Neural cell (in vitro differentiated cells): Measurements from ENCODE around the gene PRICKLE2. TPM values are rescaled to one million over a fixed set of nuclear protein-coding genes. Genes with fewer than 3 reads are reported as not detected.

ENCODE experiments used
- H2AFZ ChIP-seq: fragments of 200-600, 300-800 bp; sonication (generic), shearing (Covaris generic); 2 replicates; pipeline ENCODE4 v1.6.0; 2014; ENCODE audit warnings: low read depth, mild to moderate bottlenecking, antibody characterized with exemption, low read length, moderate library complexity
- H3F3A ChIP-seq: fragments of 200-600 bp; shearing (Covaris generic); 2 replicates; pipeline ENCODE4 v1.6.1; 2016; ENCODE audit warnings: mild to moderate bottlenecking, moderate library complexity, mixed read lengths, antibody characterized with exemption, low read length; ENCODE audit not compliant: insufficient read depth, poor library complexity, severe bottlenecking
- H3K27ac ChIP-seq: fragments of 200-600, 300-800 bp; sonication (generic), shearing (Covaris generic); 2 replicates; pipeline ENCODE4 v1.5.1; 2014; ENCODE audit warnings: mild to moderate bottlenecking, low read length, moderate library complexity
- H3K27me3 ChIP-seq: fragments of 300-800, 200-600 bp; sonication (generic), shearing (Covaris generic); 2 replicates; pipeline ENCODE4 v1.6.0; 2014; ENCODE audit warnings: mild to moderate bottlenecking, low read depth, low read length, moderate library complexity; ENCODE audit not compliant: insufficient read depth
- H3K36me3 ChIP-seq: fragments of 300-800, 200-600 bp; sonication (generic), shearing (Covaris generic); 2 replicates; pipeline ENCODE4 v1.5.1; 2014; ENCODE audit warnings: mild to moderate bottlenecking, antibody characterized with exemption, low read length, moderate library complexity; ENCODE audit not compliant: insufficient read depth
- H3K4me2 ChIP-seq: fragments of 300-800, 200-600 bp; sonication (generic), shearing (Covaris generic); 2 replicates; pipeline ENCODE4 v1.6.0; 2014; ENCODE audit warnings: mild to moderate bottlenecking, low read length
- H3K4me3 ChIP-seq: fragments of 300-800, 200-600 bp; sonication (generic), shearing (Covaris generic); 2 replicates; pipeline ENCODE4 v1.5.1; 2014; ENCODE audit warnings: mild to moderate bottlenecking, low read length, moderate library complexity
- H3K79me2 ChIP-seq: fragments of 200-600 bp; shearing (Covaris generic); replicated peaks from 2 replicates; pipeline ENCODE4 v1.6.0; 2014; ENCODE audit warnings: mild to moderate bottlenecking, low read length, moderate library complexity; ENCODE audit not compliant: insufficient read depth
- H3K9ac ChIP-seq: fragments of 300-800, 200-600 bp; sonication (generic), shearing (Covaris generic); 2 replicates; pipeline ENCODE4 v1.6.1; 2016; ENCODE audit warnings: mild to moderate bottlenecking, low read length, mixed read lengths
- H3K9me2 ChIP-seq: fragments of 200-600 bp; shearing (Covaris generic); 2 replicates; pipeline ENCODE4 v1.6.1; 2016; ENCODE audit warnings: mild to moderate bottlenecking, low read length, mixed read lengths; ENCODE audit not compliant: insufficient read depth
- H3K9me3 ChIP-seq: fragments of 200-600, 300-800 bp; sonication (generic), shearing (Covaris generic); 2 replicates; pipeline ENCODE4 v1.6.1; 2016; ENCODE audit warnings: mild to moderate bottlenecking, mixed run types, low read length, moderate library complexity, mixed read lengths
- H4K20me1 ChIP-seq: fragments of 200-600 bp; shearing (Covaris generic); 2 replicates; pipeline ENCODE4 v1.6.1; 2016; ENCODE audit warnings: mild to moderate bottlenecking, mixed run types; ENCODE audit not compliant: insufficient read depth
- EP300 ChIP-seq: fragments of 450-650 bp; conservative IDR thresholded peaks from 2 replicates; pipeline ENCODE4 v1.6.1; 2014; ENCODE audit warnings: antibody characterized with exemption, mild to moderate bottlenecking, moderate library complexity; ENCODE audit not compliant: poor library complexity, severe bottlenecking
- EZH2 ChIP-seq: fragments of 200-600, 300-800 bp; shearing (Covaris generic), sonication (generic); IDR thresholded peaks from 2 replicates; pipeline ENCODE4 v1.6.1; 2014; ENCODE audit warnings: antibody characterized with exemption, low read length, borderline replicate concordance, mild to moderate bottlenecking; ENCODE audit not compliant: insufficient read depth, poor library complexity, severe bottlenecking
- MXI1 ChIP-seq: fragments of 450-650 bp; conservative IDR thresholded peaks from 2 replicates; pipeline ENCODE4 v1.6.1; 2014; ENCODE audit warnings: antibody characterized with exemption, mild to moderate bottlenecking; ENCODE audit not compliant: poor library complexity, severe bottlenecking
- POLR2AphosphoS5 ChIP-seq: IDR thresholded peaks from 2 replicates; pipeline ENCODE4 v1.6.1; 2012
- RAD21 ChIP-seq: fragments of 450-650 bp; conservative IDR thresholded peaks from 2 replicates; pipeline ENCODE4 v1.6.1; 2014; ENCODE audit warnings: antibody characterized with exemption, mild to moderate bottlenecking, moderate library complexity
- SMC3 ChIP-seq: fragments of 450-650 bp; conservative IDR thresholded peaks from 2 replicates; pipeline ENCODE4 v1.6.1; 2014; ENCODE audit warnings: antibody characterized with exemption, mild to moderate bottlenecking, moderate library complexity; ENCODE audit not compliant: poor library complexity
- TAF1 ChIP-seq: IDR thresholded peaks from 2 replicates; pipeline ENCODE4 v1.6.1; 2012; ENCODE audit warnings: low read depth
- polyA plus RNA-seq: library from polyadenylated mRNA; depleted of rRNA; stranded (reverse); fragments of >200 nt; gene quantifications from 2 replicates; pipeline ENCODE4 v1.2.3, GENCODE V29; 2014
- TF ChIP-seq, protein P1 (sequence below): fragments of 450-650 bp; IDR thresholded peaks from 2 replicates; pipeline ENCODE4 v1.5.1; 2014; ENCODE audit warnings: antibody characterized with exemption, mild to moderate bottlenecking, moderate library complexity; ENCODE audit not compliant: poor library complexity, severe bottlenecking
- TF ChIP-seq, protein P2 (sequence below): IDR thresholded peaks from 2 replicates; pipeline ENCODE4 v1.6.1; 2012; ENCODE audit warnings: borderline replicate concordance

PRICKLE2 gene
- polyA plus RNA-seq, 1 donor from 2014 or later, result 8.7 TPM

DNA sequence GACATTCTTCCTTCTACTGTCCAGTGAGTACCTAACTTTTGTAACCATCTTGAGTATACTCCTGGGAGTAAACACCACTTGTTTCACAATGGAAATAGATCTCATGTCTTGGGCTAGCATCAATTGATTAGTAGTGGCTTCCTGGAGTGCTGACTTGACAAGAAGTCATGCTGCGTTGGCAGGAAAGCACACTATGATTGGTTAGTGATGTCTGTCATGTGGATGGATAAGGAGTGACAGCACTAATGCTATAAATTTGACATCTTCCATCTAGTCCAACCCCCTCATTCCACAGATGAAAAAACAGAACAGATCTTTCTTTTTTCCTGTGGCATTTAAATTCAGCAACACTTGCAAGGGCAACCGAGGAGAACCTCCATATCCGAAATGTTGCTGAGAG is 47.6 kb upstream of the PRICKLE2 start (continued):
- TF ChIP-seq, protein P1, sequence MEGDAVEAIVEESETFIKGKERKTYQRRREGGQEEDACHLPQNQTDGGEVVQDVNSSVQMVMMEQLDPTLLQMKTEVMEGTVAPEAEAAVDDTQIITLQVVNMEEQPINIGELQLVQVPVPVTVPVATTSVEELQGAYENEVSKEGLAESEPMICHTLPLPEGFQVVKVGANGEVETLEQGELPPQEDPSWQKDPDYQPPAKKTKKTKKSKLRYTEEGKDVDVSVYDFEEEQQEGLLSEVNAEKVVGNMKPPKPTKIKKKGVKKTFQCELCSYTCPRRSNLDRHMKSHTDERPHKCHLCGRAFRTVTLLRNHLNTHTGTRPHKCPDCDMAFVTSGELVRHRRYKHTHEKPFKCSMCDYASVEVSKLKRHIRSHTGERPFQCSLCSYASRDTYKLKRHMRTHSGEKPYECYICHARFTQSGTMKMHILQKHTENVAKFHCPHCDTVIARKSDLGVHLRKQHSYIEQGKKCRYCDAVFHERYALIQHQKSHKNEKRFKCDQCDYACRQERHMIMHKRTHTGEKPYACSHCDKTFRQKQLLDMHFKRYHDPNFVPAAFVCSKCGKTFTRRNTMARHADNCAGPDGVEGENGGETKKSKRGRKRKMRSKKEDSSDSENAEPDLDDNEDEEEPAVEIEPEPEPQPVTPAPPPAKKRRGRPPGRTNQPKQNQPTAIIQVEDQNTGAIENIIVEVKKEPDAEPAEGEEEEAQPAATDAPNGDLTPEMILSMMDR, result no peak
- peak; percentile 36 for TF ChIP-seq SMC3
- no peak for TF ChIP-seq TAF1

DNA sequence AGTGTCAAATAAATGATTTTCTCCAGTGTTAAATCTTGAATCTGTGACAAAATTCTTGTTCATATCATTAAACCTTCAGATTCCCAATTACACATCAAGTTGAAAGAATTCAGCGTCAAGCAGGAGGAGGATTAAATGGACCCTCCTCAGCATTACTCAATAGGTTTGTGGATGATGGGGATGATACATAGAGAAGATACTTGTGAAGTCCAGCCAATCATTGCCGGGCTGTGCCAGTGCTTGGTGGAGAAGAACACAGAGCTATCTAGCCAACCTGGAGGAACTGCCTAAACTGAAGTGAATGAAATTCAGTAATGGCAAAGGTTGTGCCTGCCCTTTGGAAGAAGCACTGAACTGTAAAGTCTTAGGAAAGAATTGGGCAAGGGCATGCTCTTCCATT is 47.0 kb upstream of the PRICKLE2 start:
- Histone ChIP-seq H3K9me2 (no peaks in the 10 kb centered on the region), H3K27me3 (peaks cover 7% of the 10 kb centered on the region), H3K4me3 (peak overlapping the region; percentile 27), H3K79me2 (no peaks in the 10 kb centered on the region), H3K36me3 (no peaks in the 10 kb centered on the region), H3F3A (no peaks in the 10 kb centered on the region), H2AFZ (no peak overlapping the region), H3K9me3 (no peaks in the 10 kb centered on the region), H3K4me2 (peak overlapping the region; percentile 15), H3K27ac (peak overlapping the region; percentile 24), H3K9ac (no peak overlapping the region), H4K20me1 (no peaks in the 10 kb centered on the region)
- TF ChIP-seq EP300, result no peak
- TF ChIP-seq, protein P2, sequence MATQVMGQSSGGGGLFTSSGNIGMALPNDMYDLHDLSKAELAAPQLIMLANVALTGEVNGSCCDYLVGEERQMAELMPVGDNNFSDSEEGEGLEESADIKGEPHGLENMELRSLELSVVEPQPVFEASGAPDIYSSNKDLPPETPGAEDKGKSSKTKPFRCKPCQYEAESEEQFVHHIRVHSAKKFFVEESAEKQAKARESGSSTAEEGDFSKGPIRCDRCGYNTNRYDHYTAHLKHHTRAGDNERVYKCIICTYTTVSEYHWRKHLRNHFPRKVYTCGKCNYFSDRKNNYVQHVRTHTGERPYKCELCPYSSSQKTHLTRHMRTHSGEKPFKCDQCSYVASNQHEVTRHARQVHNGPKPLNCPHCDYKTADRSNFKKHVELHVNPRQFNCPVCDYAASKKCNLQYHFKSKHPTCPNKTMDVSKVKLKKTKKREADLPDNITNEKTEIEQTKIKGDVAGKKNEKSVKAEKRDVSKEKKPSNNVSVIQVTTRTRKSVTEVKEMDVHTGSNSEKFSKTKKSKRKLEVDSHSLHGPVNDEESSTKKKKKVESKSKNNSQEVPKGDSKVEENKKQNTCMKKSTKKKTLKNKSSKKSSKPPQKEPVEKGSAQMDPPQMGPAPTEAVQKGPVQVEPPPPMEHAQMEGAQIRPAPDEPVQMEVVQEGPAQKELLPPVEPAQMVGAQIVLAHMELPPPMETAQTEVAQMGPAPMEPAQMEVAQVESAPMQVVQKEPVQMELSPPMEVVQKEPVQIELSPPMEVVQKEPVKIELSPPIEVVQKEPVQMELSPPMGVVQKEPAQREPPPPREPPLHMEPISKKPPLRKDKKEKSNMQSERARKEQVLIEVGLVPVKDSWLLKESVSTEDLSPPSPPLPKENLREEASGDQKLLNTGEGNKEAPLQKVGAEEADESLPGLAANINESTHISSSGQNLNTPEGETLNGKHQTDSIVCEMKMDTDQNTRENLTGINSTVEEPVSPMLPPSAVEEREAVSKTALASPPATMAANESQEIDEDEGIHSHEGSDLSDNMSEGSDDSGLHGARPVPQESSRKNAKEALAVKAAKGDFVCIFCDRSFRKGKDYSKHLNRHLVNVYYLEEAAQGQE, result no peak
- TF ChIP-seq SMC3, result no peak
- TF ChIP-seq MXI1, result no peak
- no peak for TF ChIP-seq RAD21
- TF ChIP-seq EZH2, result no peak
- no peak for TF ChIP-seq POLR2AphosphoS5
- TF ChIP-seq, protein P1, result no peak
- no peak for TF ChIP-seq TAF1

DNA sequence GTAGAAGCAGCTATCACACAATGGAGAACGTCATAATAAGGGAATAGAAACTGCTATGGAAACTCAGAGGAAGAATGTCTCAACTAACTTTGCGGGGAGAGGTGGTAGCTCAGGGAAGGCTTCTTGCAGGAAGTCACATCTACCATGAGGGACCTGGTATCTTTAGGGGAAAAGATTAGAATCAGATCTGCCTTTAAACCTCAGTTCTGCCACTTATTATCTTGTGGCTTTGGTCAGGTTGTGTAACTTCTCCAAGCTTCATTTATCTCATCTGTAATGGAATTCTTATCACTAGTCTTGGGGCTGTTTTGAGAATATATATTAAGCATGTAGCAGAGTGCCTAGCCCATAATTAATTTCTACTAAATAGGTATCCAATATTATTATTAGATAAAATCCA is 46.4 kb upstream of the PRICKLE2 start:
- Histone ChIP-seq H3K4me2 (no peak overlapping the region), H3F3A (no peaks in the 10 kb centered on the region), H4K20me1 (no peaks in the 10 kb centered on the region), H3K9me3 (no peaks in the 10 kb centered on the region), H3K79me2 (no peaks in the 10 kb centered on the region), H3K4me3 (no peak overlapping the region), H3K9me2 (no peaks in the 10 kb centered on the region), H2AFZ (no peak overlapping the region), H3K9ac (no peak overlapping the region), H3K27me3 (peaks cover 12% of the 10 kb centered on the region), H3K36me3 (no peaks in the 10 kb centered on the region), H3K27ac (no peak overlapping the region)
- TF ChIP-seq SMC3, result no peak
- TF ChIP-seq RAD21, result no peak
- TF ChIP-seq, protein P2, result no peak
- no peak for TF ChIP-seq TAF1
- TF ChIP-seq POLR2AphosphoS5, result no peak
- no peak for TF ChIP-seq EZH2
- no peak for TF ChIP-seq EP300
- TF ChIP-seq, protein P1, result no peak
- TF ChIP-seq MXI1, result no peak
